Measurements from ENCODE around the gene ITGB1BP1.
A peak's percentile ranks its signal among the peaks of the same experiment; 100 is the strongest.

ITGB1BP1 gene

GRCh38 chr2:9423100-9423921 lies at the start of gene ITGB1BP1, which contains the start of gene CPSF3:
Gene ITGB1BP1 (minus strand): TSS chr2:9423528. CDS start chr2:9418697, 4,831 bp downstream.
Gene CPSF3 (plus strand): TSS chr2:9423654. CDS start chr2:9423774, 120 bp downstream.
- Histone ChIP-seq H2AFZ (ENCODE audit: low read length, unreplicated experiment) (peak within 1 kb of the TSS; percentile 98), H3K27me3 (ENCODE audit: insufficient read depth, low read length) (no peaks in the 10 kb centered on the region), H3K4me1 (ENCODE audit: control insufficient read depth, insufficient read depth, low read length, unreplicated experiment) (peaks cover 15% of the 10 kb centered on the region), H3K36me3 (ENCODE audit: insufficient read depth, low read length) (peaks cover 1% of the 10 kb centered on the region; the same call in 1 of the 2 replicates), H3K79me2 (ENCODE audit: control insufficient read depth, insufficient read depth, low read length, unreplicated experiment) (peaks cover 80% of the 10 kb centered on the region), H3K27ac (ENCODE audit: low read depth, low read length) (peak within 1 kb of the TSS; percentile 61), H3K4me3 (ENCODE audit: low read depth, low read length) (peak within 1 kb of the TSS; percentile 98)

- no peak overlapping the region for H3K27ac ChIP-seq (ENCODE audit: low read depth, low read length)
- H3K4me1 ChIP-seq (ENCODE audit: control insufficient read depth, insufficient read depth, low read length, unreplicated experiment): peaks cover 10% of the 10 kb centered on the region
- no peak overlapping the region for H2AFZ ChIP-seq (ENCODE audit: low read length, unreplicated experiment)
- no peaks in the 10 kb centered on the region for H3K27me3 ChIP-seq (ENCODE audit: insufficient read depth, low read length)
- H3K79me2 ChIP-seq (ENCODE audit: control insufficient read depth, insufficient read depth, low read length, unreplicated experiment): peaks cover 20% of the 10 kb centered on the region
- H3K36me3 ChIP-seq (ENCODE audit: insufficient read depth, low read length): 0 out of 2 replicates have a peak, but pooled peaks cover 8% of the 10 kb centered on the region
- H3K4me3 ChIP-seq (ENCODE audit: low read depth, low read length): no peak overlapping the region
Measured at GRCh38 chr2:9472511-9472910, 49.2 kb upstream of the ITGB1BP1 start.

GRCh38 chr2:9471206-9471605 lies 47.9 kb upstream of the ITGB1BP1 start:
- Histone ChIP-seq H3K27me3 (ENCODE audit: insufficient read depth, low read length) (no peaks in the 10 kb centered on the region), H3K79me2 (ENCODE audit: control insufficient read depth, insufficient read depth, low read length, unreplicated experiment) (peaks cover 7% of the 10 kb centered on the region), H3K27ac (ENCODE audit: low read depth, low read length) (no peak overlapping the region), H3K4me1 (ENCODE audit: control insufficient read depth, insufficient read depth, low read length, unreplicated experiment) (peaks cover 7% of the 10 kb centered on the region), H2AFZ (ENCODE audit: low read length, unreplicated experiment) (no peak overlapping the region), H3K4me3 (ENCODE audit: low read depth, low read length) (no peak overlapping the region), H3K36me3 (ENCODE audit: insufficient read depth, low read length) (no peaks in the 10 kb centered on the region)

- no peak overlapping the region for H2AFZ ChIP-seq (ENCODE audit: low read length, unreplicated experiment)
- no peaks in the 10 kb centered on the region for H3K36me3 ChIP-seq (ENCODE audit: insufficient read depth, low read length)
- H3K4me1 ChIP-seq (ENCODE audit: control insufficient read depth, insufficient read depth, low read length, unreplicated experiment): no peaks in the 10 kb centered on the region
- H3K4me3 ChIP-seq (ENCODE audit: low read depth, low read length): no peak overlapping the region
- no peaks in the 10 kb centered on the region for H3K79me2 ChIP-seq (ENCODE audit: control insufficient read depth, insufficient read depth, low read length, unreplicated experiment)
- no peaks in the 10 kb centered on the region for H3K27me3 ChIP-seq (ENCODE audit: insufficient read depth, low read length)
- H3K27ac ChIP-seq (ENCODE audit: low read depth, low read length): no peak overlapping the region
Measured at GRCh38 chr2:9467687-9468086, 44.4 kb upstream of the ITGB1BP1 start.

- Histone ChIP-seq H3K27ac (ENCODE audit: low read depth, low read length) (no peak overlapping the region), H3K4me1 (ENCODE audit: control insufficient read depth, insufficient read depth, low read length, unreplicated experiment) (no peaks in the 10 kb centered on the region), H3K4me3 (ENCODE audit: low read depth, low read length) (no peak overlapping the region), H3K79me2 (ENCODE audit: control insufficient read depth, insufficient read depth, low read length, unreplicated experiment) (no peaks in the 10 kb centered on the region), H3K27me3 (ENCODE audit: insufficient read depth, low read length) (no peaks in the 10 kb centered on the region), H3K36me3 (ENCODE audit: insufficient read depth, low read length) (no peaks in the 10 kb centered on the region), H2AFZ (ENCODE audit: low read length, unreplicated experiment) (no peak overlapping the region)
Measured at GRCh38 chr2:9466147-9466683, 42.9 kb upstream of the ITGB1BP1 start.

- no peaks in the 10 kb centered on the region for H3K79me2 ChIP-seq (ENCODE audit: control insufficient read depth, insufficient read depth, low read length, unreplicated experiment)
- no peaks in the 10 kb centered on the region for H3K27me3 ChIP-seq (ENCODE audit: insufficient read depth, low read length)
- H2AFZ ChIP-seq (ENCODE audit: low read length, unreplicated experiment): no peak overlapping the region
- 0 out of 2 replicates have a peak, but pooled peaks cover 4% of the 10 kb centered on the region for H3K36me3 ChIP-seq (ENCODE audit: insufficient read depth, low read length)
- no peak overlapping the region for H3K4me3 ChIP-seq (ENCODE audit: low read depth, low read length)
- no peak overlapping the region for H3K27ac ChIP-seq (ENCODE audit: low read depth, low read length)
- no peaks in the 10 kb centered on the region for H3K4me1 ChIP-seq (ENCODE audit: control insufficient read depth, insufficient read depth, low read length, unreplicated experiment)
Measured at GRCh38 chr2:9465170-9465569, 41.8 kb upstream of the ITGB1BP1 start.

GRCh38 chr2:9463698-9464034 lies 40.3 kb upstream of the ITGB1BP1 start:
- Histone ChIP-seq H3K79me2 (ENCODE audit: control insufficient read depth, insufficient read depth, low read length, unreplicated experiment) (no peaks in the 10 kb centered on the region), H3K36me3 (ENCODE audit: insufficient read depth, low read length) (0 out of 2 replicates have a peak, but pooled peaks cover 4% of the 10 kb centered on the region)

GRCh38 chr2:9462886-9463697 lies 39.8 kb upstream of the ITGB1BP1 start:
- no peak overlapping the region for H3K4me3 ChIP-seq (ENCODE audit: low read depth, low read length)
- H2AFZ ChIP-seq (ENCODE audit: low read length, unreplicated experiment): no peak overlapping the region
- H3K79me2 ChIP-seq (ENCODE audit: control insufficient read depth, insufficient read depth, low read length, unreplicated experiment): no peaks in the 10 kb centered on the region
- no peaks in the 10 kb centered on the region for H3K27me3 ChIP-seq (ENCODE audit: insufficient read depth, low read length)
- H3K4me1 ChIP-seq (ENCODE audit: control insufficient read depth, insufficient read depth, low read length, unreplicated experiment): no peaks in the 10 kb centered on the region
- 0 out of 2 replicates have a peak, but pooled peaks cover 4% of the 10 kb centered on the region for H3K36me3 ChIP-seq (ENCODE audit: insufficient read depth, low read length)
- H3K27ac ChIP-seq (ENCODE audit: low read depth, low read length): no peak overlapping the region

More at GRCh38 chr2:9463698-9464034, 40.3 kb upstream of the ITGB1BP1 start:
- Histone ChIP-seq H3K27me3 (ENCODE audit: insufficient read depth, low read length) (no peaks in the 10 kb centered on the region), H2AFZ (ENCODE audit: low read length, unreplicated experiment) (no peak overlapping the region), H3K4me1 (ENCODE audit: control insufficient read depth, insufficient read depth, low read length, unreplicated experiment) (no peaks in the 10 kb centered on the region), H3K27ac (ENCODE audit: low read depth, low read length) (no peak overlapping the region), H3K4me3 (ENCODE audit: low read depth, low read length) (no peak overlapping the region)

GRCh38 chr2:9462313-9462712 lies 39.0 kb upstream of the ITGB1BP1 start:
- Histone ChIP-seq H3K4me1 (ENCODE audit: control insufficient read depth, insufficient read depth, low read length, unreplicated experiment) (no peaks in the 10 kb centered on the region), H2AFZ (ENCODE audit: low read length, unreplicated experiment) (no peak overlapping the region), H3K4me3 (ENCODE audit: low read depth, low read length) (no peak overlapping the region), H3K36me3 (ENCODE audit: insufficient read depth, low read length) (peaks cover 4% of the 10 kb centered on the region; the same call in 1 of the 2 replicates), H3K27ac (ENCODE audit: low read depth, low read length) (no peak overlapping the region), H3K79me2 (ENCODE audit: control insufficient read depth, insufficient read depth, low read length, unreplicated experiment) (no peaks in the 10 kb centered on the region), H3K27me3 (ENCODE audit: insufficient read depth, low read length) (no peaks in the 10 kb centered on the region)

GRCh38 chr2:9461079-9461478 lies 37.8 kb upstream of the ITGB1BP1 start:
- H3K4me1 ChIP-seq (ENCODE audit: control insufficient read depth, insufficient read depth, low read length, unreplicated experiment): no peaks in the 10 kb centered on the region
- peaks cover 12% of the 10 kb centered on the region; the same call in 1 of the 2 replicates for H3K36me3 ChIP-seq (ENCODE audit: insufficient read depth, low read length)
- no peak overlapping the region for H2AFZ ChIP-seq (ENCODE audit: low read length, unreplicated experiment)
- no peak overlapping the region for H3K27ac ChIP-seq (ENCODE audit: low read depth, low read length)
- H3K4me3 ChIP-seq (ENCODE audit: low read depth, low read length): no peak overlapping the region
- H3K27me3 ChIP-seq (ENCODE audit: insufficient read depth, low read length): no peaks in the 10 kb centered on the region
- H3K79me2 ChIP-seq (ENCODE audit: control insufficient read depth, insufficient read depth, low read length, unreplicated experiment): no peaks in the 10 kb centered on the region
